Kidney (tissue), 14 donors: ENCODE data around the gene CARD14. TPM values are rescaled to one million over a fixed set of nuclear protein-coding genes. Genes with fewer than 3 reads are reported as not detected.

ENCODE experiments used
- DNase-seq, 5 donors: peaks; one replicate each; pipeline ENCODE4 v3.0.0-alpha.2; 2013 to 2020
- FAIRE-seq: peaks from 2 replicates; lab custom pipeline; 2012; peaks lifted over from hg19 to GRCh38; lab: Jason Lieb, UNC
- H3K27ac ChIP-seq, 2 donors: one replicate each; pipeline ENCODE4 v1.7.0; 2013; ENCODE audit warnings: low read depth in 2 of 2, low read length in 2 of 2, inconsistent platforms in 1 of 2
- H3K27me3 ChIP-seq: one replicate; pipeline ENCODE4 v1.7.1; 2013; ENCODE audit warnings: low read length, inconsistent platforms; ENCODE audit not compliant: control insufficient read depth, insufficient read depth
- H3K36me3 ChIP-seq, 3 donors: one replicate each; pipeline versions ENCODE4 v1.7.0 to v1.7.1; 2013; ENCODE audit warnings: low read length in 3 of 3, control low read depth in 1 of 3, inconsistent platforms in 1 of 3; ENCODE audit not compliant: insufficient read depth in 3 of 3, control insufficient read depth in 2 of 3
- H3K4me1 ChIP-seq, 3 donors: one replicate each; pipeline versions ENCODE4 v1.7.0 to v1.7.1; 2013; ENCODE audit warnings: low read length in 3 of 3, inconsistent platforms in 1 of 3, low read depth in 1 of 3; ENCODE audit not compliant: control insufficient read depth in 2 of 3, insufficient read depth in 2 of 3
- H3K4me3 ChIP-seq, 3 donors: one replicate each; pipeline versions ENCODE4 v1.7.0 to v1.8.1; 2013; ENCODE audit warnings: low read length in 3 of 3, control low read depth in 1 of 3, inconsistent platforms in 1 of 3
- H3K9ac ChIP-seq, 3 donors: one replicate each; pipeline versions ENCODE4 v1.7.0 to v1.7.1; 2013; ENCODE audit warnings: low read length in 3 of 3, control low read depth in 1 of 3, inconsistent platforms in 1 of 3
- H3K9me3 ChIP-seq, 3 donors: one replicate each; pipeline versions ENCODE4 v1.7.0 to v1.7.1; 2013; ENCODE audit warnings: low read length in 3 of 3, control low read depth in 1 of 3, inconsistent platforms in 1 of 3; ENCODE audit not compliant: control insufficient read depth in 2 of 3, insufficient read depth in 1 of 3
- CTCF ChIP-seq: IDR thresholded peaks from 3 replicates; pipeline ENCODE4 v1.5.1; 2012; ENCODE audit warnings: mild to moderate bottlenecking, moderate library complexity, borderline replicate concordance; ENCODE audit not compliant: insufficient read depth; ENCODE audit errors: extremely low read depth
- intact Hi-C: fragments of 100-400 bp; cut with DNase I; formaldehyde crosslinking; loops from one replicate; pipeline ENCODE4 v1.11.1; 2022
- polyA plus RNA-seq: library from polyadenylated mRNA; stranded (reverse); fragments of 350-450 nt; fragmentation: Illumina TruSeq; extraction: RNeasy Lipid Tissue Mini Kit (QIAGEN cat#74804); gene quantifications from one replicate; pipeline ENCODE4 v1.2.3, GENCODE V29; 2014; ENCODE audit warnings: low read depth, low replicate concordance; ENCODE audit not compliant: insufficient read depth
- total RNA-seq: library from RNA; stranded (reverse); fragmentation: NEBNext Ultra II Directional; extraction: Animal tissue kit (Norgen Biotek cat#: 25700); gene quantifications from one replicate; pipeline ENCODE4 v1.2.1, GENCODE V29; 2021
- donor health status: control.
- donor health status: control.
- donor health status: control.
- donor health status: control.
- donor health status: control.
- donor health status: DM: yes; HTN: yes; CAD: no.
- donor health status: Normal renal cell carcinoma (clear cell type).

Gene CARD14
- total and polyA plus RNA-seq, 2 donors from 2014 or later: 0.17 to 1.7 TPM

GRCh38 chr17:80145076-80146075 lies 24.5 kb upstream of the CARD14 start:
- H3K27me3 ChIP-seq: no peaks in the 10 kb centered on the region
- DNase-seq (no peak), FAIRE-seq (no peak)
- no peak for TF ChIP-seq CTCF
- peaks cover 0 to 18% (median 0%) of the 10 kb centered on the region in 3 donors for H3K4me1 ChIP-seq
- H3K36me3 ChIP-seq: peaks cover 5 to 38% (median 24%) of the 10 kb centered on the region in 3 donors
- H3K27ac ChIP-seq: no peak overlapping the region
- intact Hi-C loops: no loop called here
- H3K4me3 ChIP-seq: peak overlapping the region; percentile 66 to 90 (median 85)
- no peaks in the 10 kb centered on the region for H3K9me3 ChIP-seq
- H3K9ac ChIP-seq: peak overlapping the region; percentile 11 to 66 (median 65)

- H3K4me1 ChIP-seq: peaks cover 0 to 18% (median 0%) of the 10 kb centered on the region in 3 donors
- no peak for TF ChIP-seq CTCF
- peak in 4 of 5 donors; percentile 43 to 80 (median 68) for DNase-seq
- no peak for FAIRE-seq
- peak overlapping the region; percentile 55 to 87 (median 66) for H3K9ac ChIP-seq
- H3K9me3 ChIP-seq: no peaks in the 10 kb centered on the region
- intact Hi-C loops: no loop called here
- H3K27me3 ChIP-seq: no peaks in the 10 kb centered on the region
- H3K36me3 ChIP-seq: peaks cover 2 to 28% (median 19%) of the 10 kb centered on the region in 3 donors
- peak overlapping the region; percentile 66 to 90 (median 85) for H3K4me3 ChIP-seq
- peak overlapping the region; percentile 87 to 92 for H3K27ac ChIP-seq
Observed at GRCh38 chr17:80146121-80147034, 23.5 kb upstream of the CARD14 start.

GRCh38 chr17:80147035-80147822 lies 22.6 kb upstream of the CARD14 start, which contains the start of gene EIF4A3:
Gene EIF4A3, minus strand, starts transcription at chr17:80147128. Its CDS starts 167 bp downstream, at chr17:80146961.
- peak within 1 kb of the TSS; percentile 66 to 90 (median 85) for H3K4me3 ChIP-seq
- H3K27ac ChIP-seq: peak within 1 kb of the TSS; percentile 87 to 92
- H3K9me3 ChIP-seq: no peaks in the 10 kb centered on the region
- no peak for TF ChIP-seq CTCF
- DNase-seq (peak; percentile 98 to 99 (median 99)), FAIRE-seq (peak; percentile 98)
- no peaks in the 10 kb centered on the region for H3K27me3 ChIP-seq
- intact Hi-C loops: no loop called here
- H3K36me3 ChIP-seq: peaks cover 2 to 20% (median 12%) of the 10 kb centered on the region in 3 donors
- H3K9ac ChIP-seq: peak within 1 kb of the TSS; percentile 55 to 87 (median 77)
- peaks cover 0 to 18% (median 0%) of the 10 kb centered on the region in 3 donors for H3K4me1 ChIP-seq
